Ascending aorta (tissue), 2 donors: ENCODE measurements around the gene TKT. TPM values are rescaled to one million over a fixed set of nuclear protein-coding genes. Genes with fewer than 3 reads are reported as not detected.

ENCODE experiments used
- DNase-seq, 2 donors: peaks; one replicate each; pipeline ENCODE4 v3.0.0-alpha.2; 2019; ENCODE audit warnings: low spot score in 2 of 2
- H3K27ac ChIP-seq, 2 donors: fragments of 200-600 bp; sonication (generic); one replicate each; pipeline ENCODE4 v1.5.1; 2016 to 2017; ENCODE audit warnings: mild to moderate bottlenecking in 1 of 2
- H3K27me3 ChIP-seq: fragments of 200-600 bp; sonication (generic); one replicate; pipeline ENCODE4 v1.5.1; 2017
- H3K36me3 ChIP-seq, 2 donors: fragments of 200-600 bp; sonication (generic); one replicate each; pipeline ENCODE4 v1.5.1; 2016
- H3K4me1 ChIP-seq, 2 donors: fragments of 200-600 bp; sonication (generic); one replicate each; pipeline ENCODE4 v1.5.1; 2016 to 2017; ENCODE audit warnings: mild to moderate bottlenecking in 1 of 2
- H3K4me3 ChIP-seq, 2 donors: fragments of 200-600 bp; sonication (generic); one replicate each; pipeline ENCODE4 v1.5.1; 2016 to 2017; ENCODE audit warnings: mild to moderate bottlenecking in 1 of 2
- H3K9me3 ChIP-seq, 2 donors: fragments of 200-600 bp; sonication (generic); one replicate each; pipeline ENCODE4 v1.5.1; 2016
- CTCF ChIP-seq, 3 experiments: fragments of 200-600 bp in 2 of 3; fragments of 450-650 bp in 1 of 3; sonication (generic) in 2 of 3; IDR thresholded peaks; one replicate each; pipeline ENCODE4 v1.5.1; 2016 to 2019; ENCODE audit warnings: antibody characterized with exemption in 3 of 3, mild to moderate bottlenecking in 1 of 3, moderate library complexity in 1 of 3
- intact Hi-C: fragments of 100-400 bp; cut with DNase I; formaldehyde crosslinking; loops from one replicate; pipeline ENCODE4 v1.15.1; 2023
- total RNA-seq: library from RNA; depleted of rRNA; stranded (reverse); fragments of >200 nt; gene quantifications from one replicate; pipeline ENCODE4 v1.1.0, GENCODE V29; 2016

TKT gene
- total RNA-seq, 1 donor from 2014 or later: 219 TPM

GRCh38 chr3:53223541-53223966, 32.3 kb downstream of the TKT start:
- Histone ChIP-seq H3K4me3 (no peak overlapping the region), H3K9me3 (no peaks in the 10 kb centered on the region), H3K36me3 (peaks cover 50 to 53% of the 10 kb centered on the region in 2 donors), H3K27me3 (no peaks in the 10 kb centered on the region), H3K27ac (no peak overlapping the region), H3K4me1 (no peaks in the 10 kb centered on the region)
- no peak for DNase-seq
- no peak for TF ChIP-seq CTCF (IDR thresholded peaks at IDR 0.05)
- intact Hi-C loops: no loop called here

GRCh38 chr3:53223025-53223424, 32.8 kb downstream of the TKT start:
- H3K27me3 ChIP-seq: no peaks in the 10 kb centered on the region
- no peak for DNase-seq
- H3K4me1 ChIP-seq: no peaks in the 10 kb centered on the region
- no peak for TF ChIP-seq CTCF (IDR thresholded peaks at IDR 0.05)
- H3K36me3 ChIP-seq: peaks cover 45 to 48% of the 10 kb centered on the region in 2 donors
- no peak overlapping the region for H3K4me3 ChIP-seq
- intact Hi-C loops: no loop called here
- H3K9me3 ChIP-seq: no peaks in the 10 kb centered on the region
- no peak overlapping the region for H3K27ac ChIP-seq

- Histone ChIP-seq H3K36me3 (peaks cover 38 to 41% of the 10 kb centered on the region in 2 donors), H3K27ac (no peak overlapping the region), H3K27me3 (no peaks in the 10 kb centered on the region), H3K4me3 (no peak overlapping the region), H3K4me1 (no peaks in the 10 kb centered on the region), H3K9me3 (no peaks in the 10 kb centered on the region)
- DNase-seq: no peak
- intact Hi-C loops: no loop called here
- no peak for TF ChIP-seq CTCF (IDR thresholded peaks at IDR 0.05)
These were observed 33.5 kb downstream of the TKT start for GRCh38 chr3:53222183-53222901.

- H3K4me3 ChIP-seq: no peak overlapping the region
- peaks cover 33 to 36% of the 10 kb centered on the region in 2 donors for H3K36me3 ChIP-seq
- no peaks in the 10 kb centered on the region for H3K27me3 ChIP-seq
- no peak for TF ChIP-seq CTCF (IDR thresholded peaks at IDR 0.05)
- no peak for DNase-seq
- H3K27ac ChIP-seq: no peak overlapping the region
- intact Hi-C loops: loop anchor here (2.0 kb wide), 1 partner anchor 489 kb away; no protein-coding TSS in a partner anchor
- H3K9me3 ChIP-seq: no peaks in the 10 kb centered on the region
- H3K4me1 ChIP-seq: no peaks in the 10 kb centered on the region
These were observed 34.0 kb downstream of the TKT start for GRCh38 chr3:53221827-53222182.

- DNase-seq: no peak
- Histone ChIP-seq H3K27me3 (no peaks in the 10 kb centered on the region), H3K9me3 (no peaks in the 10 kb centered on the region), H3K27ac (no peak overlapping the region), H3K4me1 (no peaks in the 10 kb centered on the region), H3K36me3 (peaks cover 28 to 31% of the 10 kb centered on the region in 2 donors), H3K4me3 (no peak overlapping the region)
- TF ChIP-seq CTCF (IDR thresholded peaks at IDR 0.05): no peak
- intact Hi-C loops: loop anchor here (2.0 kb wide), 1 partner anchor 489 kb away; no protein-coding TSS in a partner anchor
These were observed 34.5 kb downstream of the TKT start for GRCh38 chr3:53221345-53221744.
